Endothelial cell (in vitro differentiated cells): Measurements from ENCODE around the gene PRM2. TPM values are rescaled to one million over a fixed set of nuclear protein-coding genes. Genes with fewer than 3 reads are reported as not detected.

Source experiments
- DNase-seq: peaks from one replicate; pipeline ENCODE4 v3.0.0; 2021; ENCODE audit warnings: low spot score
- H3K27ac Mint-ChIP-seq: one replicate; pipeline ENCODE4 v1.8.0; 2021; ENCODE audit warnings: mixed read lengths, inconsistent platforms; ENCODE audit not compliant: unreplicated experiment
- H3K27me3 Mint-ChIP-seq: one replicate; pipeline ENCODE4 v1.8.0; 2021; ENCODE audit warnings: mild to moderate bottlenecking, moderate library complexity, mixed read lengths, inconsistent platforms; ENCODE audit not compliant: unreplicated experiment
- H3K36me3 Mint-ChIP-seq: one replicate; pipeline ENCODE4 v1.8.0; 2021; ENCODE audit warnings: mild to moderate bottlenecking, low read depth, mixed read lengths, inconsistent platforms; ENCODE audit not compliant: unreplicated experiment
- H3K4me1 Mint-ChIP-seq: one replicate; pipeline ENCODE4 v1.8.0; 2021; ENCODE audit warnings: mild to moderate bottlenecking, mixed read lengths, inconsistent platforms; ENCODE audit not compliant: unreplicated experiment
- H3K4me3 Mint-ChIP-seq: one replicate; pipeline ENCODE4 v1.8.0; 2021; ENCODE audit warnings: mild to moderate bottlenecking, mixed read lengths, inconsistent platforms; ENCODE audit not compliant: unreplicated experiment
- H3K9me3 Mint-ChIP-seq: one replicate; pipeline ENCODE4 v1.8.0; 2021; ENCODE audit warnings: mixed read lengths, inconsistent platforms; ENCODE audit not compliant: unreplicated experiment
- CTCF ChIP-seq: fragments of 200-600 bp; sonication (generic); IDR thresholded peaks from one replicate; pipeline ENCODE4 v1.5.0; 2021; ENCODE audit warnings: antibody characterized with exemption; ENCODE audit not compliant: unreplicated experiment
- total RNA-seq: library from RNA; stranded (reverse); fragmentation: NEBNext Ultra II Directional; extraction: Animal tissue kit (Norgen Biotek cat#: 25700); gene quantifications from one replicate; pipeline ENCODE4 v1.2.1, GENCODE V29; 2021; ENCODE audit not compliant: unreplicated experiment

The PRM2 gene
- total RNA-seq, 1 donor from 2014 or later, result not detected

- Mint-ChIP-seq H3K4me1 (peaks cover 4% of the 10 kb centered on the region), H3K9me3 (no peaks in the 10 kb centered on the region), H3K4me3 (no peak overlapping the region), H3K27ac (no peak overlapping the region), H3K27me3 (peaks cover 10% of the 10 kb centered on the region), H3K36me3 (no peaks in the 10 kb centered on the region)
- DNase-seq, result no peak
- no peak for TF ChIP-seq CTCF
These were observed 15.7 kb downstream of the PRM2 start for GRCh38 chr16:11260596-11260966.

- TF ChIP-seq CTCF, result no peak
- H3K27ac Mint-ChIP-seq, result no peak overlapping the region
- H3K36me3 Mint-ChIP-seq, result no peaks in the 10 kb centered on the region
- no peak for DNase-seq
- no peak overlapping the region for H3K4me3 Mint-ChIP-seq
- H3K4me1 Mint-ChIP-seq, result peaks cover 4% of the 10 kb centered on the region
- no peaks in the 10 kb centered on the region for H3K9me3 Mint-ChIP-seq
- peaks cover 10% of the 10 kb centered on the region for H3K27me3 Mint-ChIP-seq
These were observed 16.4 kb downstream of the PRM2 start for GRCh38 chr16:11259655-11260595.

- H3K4me1 Mint-ChIP-seq, result peaks cover 4% of the 10 kb centered on the region
- no peak for DNase-seq
- no peak overlapping the region for H3K27ac Mint-ChIP-seq
- H3K27me3 Mint-ChIP-seq, result peaks cover 11% of the 10 kb centered on the region
- no peak for TF ChIP-seq CTCF
- H3K4me3 Mint-ChIP-seq, result no peak overlapping the region
- no peaks in the 10 kb centered on the region for H3K36me3 Mint-ChIP-seq
- no peaks in the 10 kb centered on the region for H3K9me3 Mint-ChIP-seq
These were observed 17.5 kb downstream of the PRM2 start for GRCh38 chr16:11258553-11259492.

- peak; percentile 41 for TF ChIP-seq CTCF
- peak overlapping the region; percentile 88 for H3K4me3 Mint-ChIP-seq
- no peak overlapping the region for H3K27ac Mint-ChIP-seq
- no peaks in the 10 kb centered on the region for H3K36me3 Mint-ChIP-seq
- H3K4me1 Mint-ChIP-seq, result peaks cover 4% of the 10 kb centered on the region
- peaks cover 11% of the 10 kb centered on the region for H3K27me3 Mint-ChIP-seq
- H3K9me3 Mint-ChIP-seq, result no peaks in the 10 kb centered on the region
- peak; percentile 72 for DNase-seq
These were observed 18.9 kb downstream of the PRM2 start for GRCh38 chr16:11257131-11257938.
